ENCODE results near the gene ADIPOR2.

DNA sequence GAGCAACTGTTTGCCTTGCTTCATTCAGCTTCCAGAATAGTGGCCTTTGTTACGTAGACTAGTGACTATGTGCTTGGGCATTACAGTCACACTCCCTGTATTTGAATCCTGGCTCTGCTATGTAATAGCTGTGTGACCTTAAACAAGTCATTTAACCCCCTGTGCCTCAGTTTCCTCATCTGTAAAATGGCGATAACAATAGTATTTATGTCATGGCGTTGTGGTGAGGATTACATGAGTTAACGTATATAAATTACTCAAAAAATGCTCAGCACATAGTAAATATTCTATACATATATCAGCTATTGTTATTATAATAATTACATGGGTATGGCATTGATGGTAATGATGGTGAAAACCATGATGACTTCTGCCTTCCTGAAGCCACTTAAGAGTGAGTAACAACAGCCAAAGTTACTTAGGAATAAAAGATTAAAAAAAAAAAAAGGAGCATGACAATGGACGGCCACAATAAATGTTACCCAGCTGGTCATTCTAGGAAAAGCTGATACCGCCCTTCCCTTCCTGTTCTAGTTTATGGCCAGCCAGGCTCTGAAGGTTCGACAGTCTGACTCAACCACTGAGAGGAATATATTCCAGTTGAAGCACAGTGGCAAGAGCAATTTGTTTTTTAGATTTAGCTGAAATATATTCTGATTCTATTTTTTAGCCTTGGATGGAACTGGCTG, 9.9 kb upstream of the ADIPOR2 start:
- TF ChIP-seq, protein P1, sequence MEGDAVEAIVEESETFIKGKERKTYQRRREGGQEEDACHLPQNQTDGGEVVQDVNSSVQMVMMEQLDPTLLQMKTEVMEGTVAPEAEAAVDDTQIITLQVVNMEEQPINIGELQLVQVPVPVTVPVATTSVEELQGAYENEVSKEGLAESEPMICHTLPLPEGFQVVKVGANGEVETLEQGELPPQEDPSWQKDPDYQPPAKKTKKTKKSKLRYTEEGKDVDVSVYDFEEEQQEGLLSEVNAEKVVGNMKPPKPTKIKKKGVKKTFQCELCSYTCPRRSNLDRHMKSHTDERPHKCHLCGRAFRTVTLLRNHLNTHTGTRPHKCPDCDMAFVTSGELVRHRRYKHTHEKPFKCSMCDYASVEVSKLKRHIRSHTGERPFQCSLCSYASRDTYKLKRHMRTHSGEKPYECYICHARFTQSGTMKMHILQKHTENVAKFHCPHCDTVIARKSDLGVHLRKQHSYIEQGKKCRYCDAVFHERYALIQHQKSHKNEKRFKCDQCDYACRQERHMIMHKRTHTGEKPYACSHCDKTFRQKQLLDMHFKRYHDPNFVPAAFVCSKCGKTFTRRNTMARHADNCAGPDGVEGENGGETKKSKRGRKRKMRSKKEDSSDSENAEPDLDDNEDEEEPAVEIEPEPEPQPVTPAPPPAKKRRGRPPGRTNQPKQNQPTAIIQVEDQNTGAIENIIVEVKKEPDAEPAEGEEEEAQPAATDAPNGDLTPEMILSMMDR (IDR thresholded peaks at IDR 0.05; ENCODE audit: borderline replicate concordance, extremely low read depth, low read length, poor library complexity, severe bottlenecking) = no peak
- TF ChIP-seq EZH2 (IDR thresholded peaks at IDR 0.05; ENCODE audit: borderline replicate concordance, low read depth, low read length, severe bottlenecking) = no peak

All from DND-41 (cell line).